ENCODE measurements around the gene GPR107.

GPR107 gene

GRCh38 chr9:130023994-130024596, 29.6 kb upstream of the GPR107 start:
- TF ChIP-seq CTCF (IDR thresholded peaks at IDR 0.05; ENCODE audit: extremely low read depth, missing control alignments) = no peak
- no peak for DNase-seq (ENCODE audit: low spot score)

- no peak for DNase-seq (ENCODE audit: low spot score)
- no peak for TF ChIP-seq CTCF (IDR thresholded peaks at IDR 0.05; ENCODE audit: extremely low read depth, missing control alignments)
Measured at GRCh38 chr9:130024597-130024994, 29.1 kb upstream of the GPR107 start.

- DNase-seq (ENCODE audit: low spot score) = no peak
- TF ChIP-seq CTCF (IDR thresholded peaks at IDR 0.05; ENCODE audit: extremely low read depth, missing control alignments) = no peak
Measured at GRCh38 chr9:130026583-130027340, 26.9 kb upstream of the GPR107 start.

- no peak for TF ChIP-seq CTCF (IDR thresholded peaks at IDR 0.05; ENCODE audit: extremely low read depth, missing control alignments)
- DNase-seq (ENCODE audit: low spot score) = no peak
Measured at GRCh38 chr9:130027533-130028365, 26.0 kb upstream of the GPR107 start.

GRCh38 chr9:130028493-130029222, 25.0 kb upstream of the GPR107 start:
- no peak for TF ChIP-seq CTCF (IDR thresholded peaks at IDR 0.05; ENCODE audit: extremely low read depth, missing control alignments)
- DNase-seq (ENCODE audit: low spot score) = no peak

- DNase-seq (ENCODE audit: low spot score) = no peak
Measured at GRCh38 chr9:130029223-130029973, 24.3 kb upstream of the GPR107 start.

More at GRCh38 chr9:130029223-130029973, 24.3 kb upstream of the GPR107 start:
- TF ChIP-seq CTCF (IDR thresholded peaks at IDR 0.05; ENCODE audit: extremely low read depth, missing control alignments) = no peak

All from GM20000 (cell line).